Ascending aorta (tissue), 2 donors: ENCODE data around the gene STK10. TPM values are rescaled to one million over a fixed set of nuclear protein-coding genes. Genes with fewer than 3 reads are reported as not detected.

Experiments
- DNase-seq, 2 donors: peaks; one replicate each; pipeline ENCODE4 v3.0.0-alpha.2; 2019; ENCODE audit warnings: low spot score in 2 of 2
- H3K27ac ChIP-seq, 2 donors: fragments of 200-600 bp; sonication (generic); one replicate each; pipeline ENCODE4 v1.5.1; 2016 to 2017; ENCODE audit warnings: mild to moderate bottlenecking in 1 of 2
- H3K27me3 ChIP-seq: fragments of 200-600 bp; sonication (generic); one replicate; pipeline ENCODE4 v1.5.1; 2017
- H3K36me3 ChIP-seq, 2 donors: fragments of 200-600 bp; sonication (generic); one replicate each; pipeline ENCODE4 v1.5.1; 2016
- H3K4me1 ChIP-seq, 2 donors: fragments of 200-600 bp; sonication (generic); one replicate each; pipeline ENCODE4 v1.5.1; 2016 to 2017; ENCODE audit warnings: mild to moderate bottlenecking in 1 of 2
- H3K4me3 ChIP-seq, 2 donors: fragments of 200-600 bp; sonication (generic); one replicate each; pipeline ENCODE4 v1.5.1; 2016 to 2017; ENCODE audit warnings: mild to moderate bottlenecking in 1 of 2
- H3K9me3 ChIP-seq, 2 donors: fragments of 200-600 bp; sonication (generic); one replicate each; pipeline ENCODE4 v1.5.1; 2016
- CTCF ChIP-seq, 3 experiments: fragments of 200-600 bp in 2 of 3; fragments of 450-650 bp in 1 of 3; sonication (generic) in 2 of 3; IDR thresholded peaks; one replicate each; pipeline ENCODE4 v1.5.1; 2016 to 2019; ENCODE audit warnings: antibody characterized with exemption in 3 of 3, mild to moderate bottlenecking in 1 of 3, moderate library complexity in 1 of 3
- intact Hi-C: fragments of 100-400 bp; cut with DNase I; formaldehyde crosslinking; loops from one replicate; pipeline ENCODE4 v1.15.1; 2023
- total RNA-seq: library from RNA; depleted of rRNA; stranded (reverse); fragments of >200 nt; gene quantifications from one replicate; pipeline ENCODE4 v1.1.0, GENCODE V29; 2016

The STK10 gene
- total RNA-seq, 1 donor from 2014 or later: 18.4 TPM

- Histone ChIP-seq H3K4me3 (no peak overlapping the region), H3K36me3 (peaks cover 4 to 16% of the 10 kb centered on the region in 2 donors), H3K4me1 (no peaks in the 10 kb centered on the region), H3K27ac (no peak overlapping the region), H3K9me3 (no peaks in the 10 kb centered on the region), H3K27me3 (no peaks in the 10 kb centered on the region)
- DNase-seq: no peak
- no peak for TF ChIP-seq CTCF (IDR thresholded peaks at IDR 0.05)
- intact Hi-C loops: no loop called here
These were observed 37.0 kb upstream of the STK10 start for GRCh38 chr5:172224996-172225395.

GRCh38 chr5:172223901-172224873, 36.2 kb upstream of the STK10 start:
- H3K27me3 ChIP-seq: no peaks in the 10 kb centered on the region
- no peaks in the 10 kb centered on the region for H3K4me1 ChIP-seq
- H3K27ac ChIP-seq: no peak overlapping the region
- TF ChIP-seq CTCF (IDR thresholded peaks at IDR 0.05): no peak
- peaks cover 7 to 21% of the 10 kb centered on the region in 2 donors for H3K36me3 ChIP-seq
- no peak for DNase-seq
- no peak overlapping the region for H3K4me3 ChIP-seq
- intact Hi-C loops: no loop called here
- no peaks in the 10 kb centered on the region for H3K9me3 ChIP-seq

GRCh38 chr5:172219296-172219695, 31.3 kb upstream of the STK10 start:
- Histone ChIP-seq H3K4me1 (no peaks in the 10 kb centered on the region), H3K4me3 (no peak overlapping the region), H3K9me3 (no peaks in the 10 kb centered on the region), H3K36me3 (peaks cover 9 to 19% of the 10 kb centered on the region in 2 donors), H3K27me3 (no peaks in the 10 kb centered on the region), H3K27ac (no peak overlapping the region)
- TF ChIP-seq CTCF (IDR thresholded peaks at IDR 0.05): no peak
- no peak for DNase-seq
- intact Hi-C loops: no loop called here

GRCh38 chr5:172216345-172216744, 28.3 kb upstream of the STK10 start:
- Histone ChIP-seq H3K36me3 (peaks cover 14 to 24% of the 10 kb centered on the region in 2 donors), H3K4me1 (no peaks in the 10 kb centered on the region), H3K27ac (no peak overlapping the region), H3K4me3 (no peak overlapping the region), H3K9me3 (no peaks in the 10 kb centered on the region), H3K27me3 (no peaks in the 10 kb centered on the region)
- no peak for TF ChIP-seq CTCF (IDR thresholded peaks at IDR 0.05)
- intact Hi-C loops: no loop called here
- DNase-seq: no peak

- no peak overlapping the region for H3K27ac ChIP-seq
- intact Hi-C loops: no loop called here
- TF ChIP-seq CTCF (IDR thresholded peaks at IDR 0.05): no peak
- no peaks in the 10 kb centered on the region for H3K4me1 ChIP-seq
- no peaks in the 10 kb centered on the region for H3K27me3 ChIP-seq
- H3K9me3 ChIP-seq: no peaks in the 10 kb centered on the region
- no peak for DNase-seq
- H3K4me3 ChIP-seq: no peak overlapping the region
- peaks cover 5 to 21% of the 10 kb centered on the region in 2 donors for H3K36me3 ChIP-seq
These were observed 25.1 kb upstream of the STK10 start for GRCh38 chr5:172213126-172213525.
